Nephron progenitor cell (in vitro differentiated cells): ENCODE measurements around the gene RSAD1.

Source experiments
- DNase-seq: peaks from one replicate; pipeline ENCODE4 v3.0.0; 2021
- H3K27ac Mint-ChIP-seq: 2 replicates; pipeline ENCODE4 v1.8.0; 2021; ENCODE audit warnings: mild to moderate bottlenecking, moderate library complexity, mixed read lengths
- H3K27me3 Mint-ChIP-seq: 2 replicates; pipeline ENCODE4 v1.8.0; 2021; ENCODE audit warnings: mild to moderate bottlenecking, low read depth, mixed read lengths; ENCODE audit not compliant: poor library complexity
- H3K36me3 Mint-ChIP-seq: 2 replicates; pipeline ENCODE4 v1.8.0; 2021; ENCODE audit warnings: low read depth, mixed read lengths
- H3K4me1 Mint-ChIP-seq: 2 replicates; pipeline ENCODE4 v1.8.0; 2021; ENCODE audit warnings: mixed read lengths
- H3K4me3 Mint-ChIP-seq: 2 replicates; pipeline ENCODE4 v1.8.0; 2021; ENCODE audit warnings: mild to moderate bottlenecking, moderate library complexity, mixed read lengths
- H3K9me3 Mint-ChIP-seq: 2 replicates; pipeline ENCODE4 v1.8.0; 2021; ENCODE audit warnings: mild to moderate bottlenecking, moderate library complexity, mixed read lengths
- TF ChIP-seq, protein P1 (sequence below): fragments of 200-600 bp; sonication (generic); IDR thresholded peaks from 2 replicates; pipeline ENCODE4 v1.5.0; 2021; ENCODE audit warnings: antibody characterized with exemption

Gene RSAD1

DNA sequence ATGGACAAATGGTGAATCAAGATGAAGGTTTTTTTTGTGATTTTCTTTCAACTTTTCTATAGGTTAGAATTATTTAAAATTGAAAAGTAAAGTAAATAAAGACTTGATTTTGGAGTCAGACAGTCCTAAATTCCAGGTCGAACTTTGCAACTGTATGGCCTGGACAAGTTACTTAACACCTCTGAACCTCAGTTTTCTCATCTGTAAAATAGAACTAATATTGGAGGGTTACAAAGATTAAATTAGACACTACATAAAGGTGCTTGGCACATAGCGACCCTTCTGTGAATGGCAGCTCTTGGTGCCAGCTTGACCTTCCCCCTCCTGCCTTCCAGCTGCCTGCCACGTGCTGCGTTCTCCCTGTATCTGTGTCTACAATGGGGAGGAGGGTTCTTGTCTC, 3.0 kb downstream of the RSAD1 start:
- TF ChIP-seq, protein P1, sequence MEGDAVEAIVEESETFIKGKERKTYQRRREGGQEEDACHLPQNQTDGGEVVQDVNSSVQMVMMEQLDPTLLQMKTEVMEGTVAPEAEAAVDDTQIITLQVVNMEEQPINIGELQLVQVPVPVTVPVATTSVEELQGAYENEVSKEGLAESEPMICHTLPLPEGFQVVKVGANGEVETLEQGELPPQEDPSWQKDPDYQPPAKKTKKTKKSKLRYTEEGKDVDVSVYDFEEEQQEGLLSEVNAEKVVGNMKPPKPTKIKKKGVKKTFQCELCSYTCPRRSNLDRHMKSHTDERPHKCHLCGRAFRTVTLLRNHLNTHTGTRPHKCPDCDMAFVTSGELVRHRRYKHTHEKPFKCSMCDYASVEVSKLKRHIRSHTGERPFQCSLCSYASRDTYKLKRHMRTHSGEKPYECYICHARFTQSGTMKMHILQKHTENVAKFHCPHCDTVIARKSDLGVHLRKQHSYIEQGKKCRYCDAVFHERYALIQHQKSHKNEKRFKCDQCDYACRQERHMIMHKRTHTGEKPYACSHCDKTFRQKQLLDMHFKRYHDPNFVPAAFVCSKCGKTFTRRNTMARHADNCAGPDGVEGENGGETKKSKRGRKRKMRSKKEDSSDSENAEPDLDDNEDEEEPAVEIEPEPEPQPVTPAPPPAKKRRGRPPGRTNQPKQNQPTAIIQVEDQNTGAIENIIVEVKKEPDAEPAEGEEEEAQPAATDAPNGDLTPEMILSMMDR: no peak
- Mint-ChIP-seq H3K27ac (no peak overlapping the region), H3K36me3 (peaks cover 30% of the 10 kb centered on the region), H3K27me3 (peaks cover 25% of the 10 kb centered on the region), H3K4me3 (no peak overlapping the region), H3K4me1 (peaks cover 26% of the 10 kb centered on the region), H3K9me3 (no peaks in the 10 kb centered on the region)
- no peak for DNase-seq

DNA sequence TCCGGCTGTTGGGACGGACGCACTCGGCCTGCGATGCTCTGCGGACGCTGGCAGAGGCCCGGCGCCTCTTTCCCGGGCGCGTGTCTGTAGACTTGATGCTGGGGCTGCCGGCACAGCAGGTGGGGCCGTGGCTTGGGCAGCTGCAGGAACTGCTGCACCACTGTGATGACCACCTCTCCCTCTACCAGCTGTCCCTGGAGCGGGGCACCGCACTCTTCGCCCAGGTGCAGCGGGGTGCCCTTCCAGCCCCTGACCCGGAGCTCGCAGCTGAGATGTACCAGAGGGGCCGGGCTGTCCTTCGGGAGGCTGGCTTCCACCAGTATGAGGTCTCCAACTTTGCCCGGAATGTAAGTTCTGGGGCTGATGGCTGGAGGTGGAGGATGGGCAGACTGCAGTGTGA, 3.5 kb downstream of the RSAD1 start:
- peaks cover 21% of the 10 kb centered on the region for H3K27me3 Mint-ChIP-seq
- H3K9me3 Mint-ChIP-seq: no peaks in the 10 kb centered on the region
- H3K27ac Mint-ChIP-seq: no peak overlapping the region
- no peak overlapping the region for H3K4me3 Mint-ChIP-seq
- TF ChIP-seq, protein P1: no peak
- H3K4me1 Mint-ChIP-seq: peaks cover 26% of the 10 kb centered on the region
- DNase-seq: no peak
- peaks cover 30% of the 10 kb centered on the region for H3K36me3 Mint-ChIP-seq

DNA sequence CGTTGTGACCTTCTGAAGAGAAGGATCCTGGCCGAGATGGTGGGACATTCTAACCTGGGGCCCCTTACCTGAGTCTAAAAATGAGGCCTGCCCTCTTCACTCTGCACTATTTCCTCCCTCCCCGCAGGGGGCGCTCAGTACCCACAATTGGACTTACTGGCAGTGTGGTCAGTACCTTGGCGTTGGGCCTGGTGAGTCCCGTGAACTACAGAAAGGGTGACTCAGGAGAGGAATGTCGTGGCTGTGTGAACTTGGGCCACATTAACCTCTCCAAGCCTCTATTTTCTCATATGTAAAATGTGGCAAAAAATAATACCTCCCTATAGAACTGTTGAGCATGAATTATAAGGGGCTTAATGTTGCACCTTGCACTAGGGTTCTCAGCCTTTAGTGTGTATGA, 3.9 kb downstream of the RSAD1 start:
- H3K4me3 Mint-ChIP-seq: no peak overlapping the region
- peak overlapping the region; percentile 66 for H3K27ac Mint-ChIP-seq
- peak; percentile 83 for DNase-seq
- TF ChIP-seq, protein P1: peak; percentile 86
- no peaks in the 10 kb centered on the region for H3K9me3 Mint-ChIP-seq
- H3K36me3 Mint-ChIP-seq: peaks cover 30% of the 10 kb centered on the region
- H3K27me3 Mint-ChIP-seq: peaks cover 16% of the 10 kb centered on the region
- peaks cover 26% of the 10 kb centered on the region for H3K4me1 Mint-ChIP-seq

DNA sequence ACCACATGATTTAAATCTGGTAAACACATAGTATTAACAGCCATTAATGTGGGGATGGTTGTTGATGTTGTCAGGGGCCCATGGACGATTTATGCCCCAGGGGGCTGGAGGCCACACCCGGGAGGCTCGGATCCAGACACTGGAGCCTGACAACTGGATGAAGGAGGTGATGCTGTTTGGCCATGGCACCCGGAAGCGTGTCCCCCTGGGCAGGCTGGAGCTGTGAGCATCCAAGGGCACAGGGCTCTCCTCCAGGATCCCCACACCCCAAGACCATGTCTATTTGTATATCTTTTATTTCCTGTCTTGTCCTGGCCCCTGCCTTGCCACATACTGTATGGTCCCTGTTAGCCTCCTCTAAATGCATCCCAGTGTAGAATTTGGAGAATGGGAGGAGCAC, 4.6 kb downstream of the RSAD1 start:
- TF ChIP-seq, protein P1: no peak
- H3K9me3 Mint-ChIP-seq: no peaks in the 10 kb centered on the region
- no peak for DNase-seq
- H3K27me3 Mint-ChIP-seq: peaks cover 9% of the 10 kb centered on the region
- H3K36me3 Mint-ChIP-seq: peaks cover 30% of the 10 kb centered on the region
- H3K27ac Mint-ChIP-seq: no peak overlapping the region
- H3K4me1 Mint-ChIP-seq: peaks cover 21% of the 10 kb centered on the region
- H3K4me3 Mint-ChIP-seq: no peak overlapping the region

DNA sequence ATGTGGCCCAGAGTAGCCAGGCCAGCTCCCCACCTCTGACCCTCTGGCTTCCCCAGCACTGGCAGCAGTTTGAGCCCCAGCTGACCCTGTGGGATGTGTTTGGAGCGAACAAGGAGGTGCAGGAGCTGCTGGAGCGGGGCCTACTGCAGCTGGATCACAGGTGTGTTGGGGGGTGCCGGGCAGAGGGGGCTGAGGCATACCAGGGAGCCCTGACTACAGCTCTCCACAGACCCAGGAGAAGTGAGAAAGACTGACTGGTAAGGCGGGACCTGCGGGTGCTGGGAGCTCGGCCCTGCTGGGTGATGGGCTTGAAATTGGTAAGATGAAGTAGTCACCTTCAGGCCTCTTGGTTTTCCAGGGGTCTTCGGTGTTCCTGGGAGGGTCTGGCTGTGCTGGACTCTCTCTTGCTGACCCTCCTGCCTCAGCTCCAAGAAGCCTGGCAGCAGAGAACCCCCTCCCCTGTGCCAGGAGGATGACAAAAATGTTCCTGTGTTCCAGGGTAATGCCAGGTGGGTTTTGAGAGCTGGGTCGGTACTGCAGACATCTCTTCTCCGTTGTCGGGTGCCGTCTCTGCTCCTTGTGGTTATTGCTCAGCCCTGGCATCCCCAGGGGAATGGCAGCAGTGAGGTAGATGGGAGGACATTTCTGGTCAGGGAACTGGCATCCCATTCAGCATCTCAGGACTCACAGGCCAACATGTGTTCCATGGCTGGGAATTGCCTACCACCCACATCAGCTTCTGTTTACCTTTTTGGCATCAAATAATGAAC, 5.9 kb downstream of the RSAD1 start:
- Mint-ChIP-seq H3K4me1 (peaks cover 15% of the 10 kb centered on the region), H3K4me3 (no peak overlapping the region), H3K9me3 (no peaks in the 10 kb centered on the region), H3K27me3 (peaks cover 6% of the 10 kb centered on the region), H3K27ac (no peak overlapping the region), H3K36me3 (peaks cover 30% of the 10 kb centered on the region)
- DNase-seq: no peak
- TF ChIP-seq, protein P1: no peak
